H9 (cell line): ENCODE data around the gene MTMR3. TPM values are rescaled to one million over a fixed set of nuclear protein-coding genes. Genes with fewer than 3 reads are reported as not detected.

Experiments
- DNase-seq: peaks from one replicate; pipeline ENCODE4 v3.0.0-alpha.2; 2017
- H2AFZ ChIP-seq: one replicate; pipeline ENCODE4 v1.6.1; 2013; ENCODE audit warnings: mild to moderate bottlenecking, low read length, control low read depth, moderate library complexity
- H2AK5ac ChIP-seq: 2 replicates; pipeline ENCODE4 v1.6.1; 2013; ENCODE audit warnings: low read length, control low read depth, mixed read lengths; ENCODE audit not compliant: insufficient read length
- H2BK120ac ChIP-seq: one replicate; pipeline ENCODE4 v1.6.1; 2013; ENCODE audit warnings: low read depth, mild to moderate bottlenecking, low read length, control low read depth, inconsistent platforms; ENCODE audit not compliant: poor library complexity, severe bottlenecking
- H2BK12ac ChIP-seq: 2 replicates; pipeline ENCODE4 v1.6.1; 2013; ENCODE audit warnings: low read length, control low read depth, mixed read lengths, low read depth; ENCODE audit not compliant: insufficient read length
- H2BK15ac ChIP-seq: 2 replicates; pipeline ENCODE4 v1.6.1; 2013; ENCODE audit warnings: low read depth, low read length, control low read depth
- H2BK20ac ChIP-seq: one replicate; pipeline ENCODE4 v1.6.1; 2013; ENCODE audit warnings: low read depth, mild to moderate bottlenecking, low read length, control low read depth, inconsistent platforms; ENCODE audit not compliant: poor library complexity, severe bottlenecking
- H2BK5ac ChIP-seq: 2 replicates; pipeline ENCODE4 v1.6.1; 2013; ENCODE audit warnings: low read length, control low read depth, mixed read lengths; ENCODE audit not compliant: insufficient read length
- H3K14ac ChIP-seq: 2 replicates; pipeline ENCODE4 v1.6.1; 2013; ENCODE audit warnings: low read length, control low read depth; ENCODE audit not compliant: insufficient read depth
- H3K18ac ChIP-seq: 2 replicates; pipeline ENCODE4 v1.6.1; 2013; ENCODE audit warnings: low read depth, mild to moderate bottlenecking, mixed read lengths, low read length, control low read depth; ENCODE audit not compliant: insufficient read length
- H3K23ac ChIP-seq: 2 replicates; pipeline ENCODE4 v1.6.1; 2013; ENCODE audit warnings: low read length, control low read depth, mixed read lengths, low read depth; ENCODE audit not compliant: insufficient read length
- H3K23me2 ChIP-seq: 2 replicates; pipeline ENCODE4 v1.6.1; 2013; ENCODE audit warnings: low read depth, mild to moderate bottlenecking, mixed read lengths, low read length, control low read depth; ENCODE audit not compliant: insufficient read length, poor library complexity, severe bottlenecking
- H3K27ac ChIP-seq: 2 replicates; pipeline ENCODE4 v1.5.1; 2013; ENCODE audit warnings: low read length, control low read depth, mixed read lengths, low read depth; ENCODE audit not compliant: insufficient read length
- H3K27me3 ChIP-seq: 2 replicates; pipeline ENCODE4 v1.6.1; 2013; ENCODE audit warnings: low read length, control low read depth, inconsistent platforms; ENCODE audit not compliant: insufficient read depth
- H3K4ac ChIP-seq: 2 replicates; pipeline ENCODE4 v1.6.1; 2013; ENCODE audit warnings: low read depth, mild to moderate bottlenecking, control low read depth, inconsistent platforms, low read length, moderate library complexity
- H3K4me1 ChIP-seq: 2 replicates; pipeline ENCODE4 v1.6.1; 2013; ENCODE audit warnings: low read length, control low read depth, inconsistent platforms; ENCODE audit not compliant: insufficient read depth
- H3K4me2 ChIP-seq: 2 replicates; pipeline ENCODE4 v1.6.1; 2013; ENCODE audit warnings: low read length, control low read depth, mixed read lengths; ENCODE audit not compliant: insufficient read length, insufficient read depth
- H3K56ac ChIP-seq: 2 replicates; pipeline ENCODE4 v1.6.1; 2013; ENCODE audit warnings: low read depth, mild to moderate bottlenecking, mixed read lengths, low read length, control low read depth; ENCODE audit not compliant: insufficient read length
- H3K79me1 ChIP-seq: 2 replicates; pipeline ENCODE4 v1.6.1; 2013; ENCODE audit warnings: low read depth, mild to moderate bottlenecking, moderate library complexity, low read length, control low read depth, inconsistent platforms; ENCODE audit not compliant: insufficient read depth, poor library complexity, severe bottlenecking
- H3K79me2 ChIP-seq: 2 replicates; pipeline ENCODE4 v1.6.1; 2013; ENCODE audit warnings: low read length, control low read depth, inconsistent platforms; ENCODE audit not compliant: insufficient read depth
- H3K9ac ChIP-seq: 2 replicates; pipeline ENCODE4 v1.6.1; 2013; ENCODE audit warnings: low read length, control low read depth, mixed read lengths; ENCODE audit not compliant: insufficient read length; ENCODE audit errors: extremely low read depth
- H3K9me3 ChIP-seq: one replicate; pipeline ENCODE4 v1.6.1; 2013; ENCODE audit warnings: low read depth, low read length, inconsistent platforms; ENCODE audit not compliant: control insufficient read depth
- H3T11ph ChIP-seq: one replicate; pipeline ENCODE4 v1.6.1; 2013; ENCODE audit warnings: mild to moderate bottlenecking, low read length, control low read depth, inconsistent platforms
- H4K20me1 ChIP-seq: one replicate; pipeline ENCODE4 v1.6.1; 2013; ENCODE audit not compliant: control insufficient read depth, insufficient read length, insufficient read depth
- H4K5ac ChIP-seq: 2 replicates; pipeline ENCODE4 v1.6.1; 2013; ENCODE audit warnings: low read depth, mild to moderate bottlenecking, mixed read lengths, low read length, control low read depth; ENCODE audit not compliant: insufficient read length
- H4K8ac ChIP-seq: replicated peaks from 2 replicates; pipeline ENCODE4 v1.6.1; 2013; ENCODE audit warnings: low read length, control low read depth, mixed read lengths, low read depth; ENCODE audit not compliant: insufficient read length
- H4K91ac ChIP-seq: 2 replicates; pipeline ENCODE4 v1.6.1; 2013; ENCODE audit warnings: low read depth, mild to moderate bottlenecking, moderate library complexity, mixed read lengths, low read length, control low read depth; ENCODE audit not compliant: insufficient read length
- H3K27ac Mint-ChIP-seq, 3 experiments: 2 replicates in 2 of 3; 3 replicates in 1 of 3; pipeline ENCODE4 v1.8.0; 2020 to 2021; ENCODE audit warnings: mixed read lengths in 3 of 3, mild to moderate bottlenecking in 1 of 3, moderate library complexity in 1 of 3
- H3K27me3 Mint-ChIP-seq: 2 replicates; pipeline ENCODE4 v1.8.0; 2021; ENCODE audit warnings: low read depth, mild to moderate bottlenecking, moderate library complexity, mixed read lengths
- H3K36me3 Mint-ChIP-seq, 3 experiments: 2 replicates in 2 of 3; 3 replicates in 1 of 3; pipeline ENCODE4 v1.8.0; 2020 to 2021; ENCODE audit warnings: low read depth in 3 of 3, mixed read lengths in 3 of 3; ENCODE audit not compliant: insufficient read depth in 1 of 3
- H3K4me1 Mint-ChIP-seq, 2 experiments: 2 replicates each; pipeline ENCODE4 v1.8.0; 2020; ENCODE audit warnings: mixed read lengths in 2 of 2
- H3K4me3 Mint-ChIP-seq, 2 experiments: 2 replicates in 1 of 2; 3 replicates in 1 of 2; pipeline ENCODE4 v1.8.0; 2020 to 2021; ENCODE audit warnings: mild to moderate bottlenecking in 2 of 2, mixed read lengths in 2 of 2, moderate library complexity in 1 of 2
- H3K9me3 Mint-ChIP-seq, 2 experiments: 2 replicates in 1 of 2; 3 replicates in 1 of 2; pipeline ENCODE4 v1.8.0; 2020; ENCODE audit warnings: mild to moderate bottlenecking in 2 of 2, mixed read lengths in 2 of 2, moderate library complexity in 1 of 2
- WGBS: extraction: QIAGEN DNeasy Blood & Tissue Kit; methylation state at CpG from one replicate; pipeline ENCODE4 v1.1.7; 2013; ENCODE audit warnings: missing lambda C conversion rate, low lambda C conversion rate, mixed read lengths; ENCODE audit not compliant: insufficient read length; ENCODE audit errors: extremely low coverage; 5-methylcytosine and 5-hydroxymethylcytosine counted together
- total RNA-seq: library from RNA; stranded (reverse); gene quantifications from 2 replicates; pipeline ENCODE4 v1.2.1, GENCODE V29; 2021
- TF ChIP-seq, protein P1 (sequence below): fragments of 200-600 bp; sonication (generic); conservative IDR thresholded peaks from 3 replicates; pipeline ENCODE4 v1.8.0; 2021; ENCODE audit warnings: antibody characterized with exemption, mild to moderate bottlenecking

MTMR3 gene
- total RNA-seq, 1 experiment from 2014 or later, result 19.8 TPM

DNA sequence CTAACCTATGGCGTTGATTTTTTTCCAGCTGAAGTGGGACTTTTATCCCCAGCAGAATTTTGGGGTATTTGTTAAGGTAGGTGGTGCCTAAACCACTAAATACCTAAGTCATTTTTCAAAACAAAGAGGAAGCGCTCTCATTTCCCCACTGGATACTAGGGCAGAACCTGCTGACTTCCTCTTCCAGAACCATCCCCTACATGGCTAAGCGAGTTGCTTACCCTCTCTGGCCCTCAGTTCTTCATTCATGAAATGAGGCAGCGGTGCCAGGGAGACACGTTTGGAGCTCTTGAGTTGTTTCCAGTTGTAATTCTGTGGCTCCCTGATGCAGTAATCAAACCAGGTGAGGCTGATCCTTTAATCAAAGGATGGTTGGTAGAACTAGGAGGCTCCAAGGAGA, 10.0 kb upstream of the MTMR3 start:
- H2AK5ac ChIP-seq, result no peak overlapping the region
- no peaks in the 10 kb centered on the region for H4K20me1 ChIP-seq
- no peak overlapping the region for H4K5ac ChIP-seq
- Mint-ChIP-seq H3K9me3 (no peaks in the 10 kb centered on the region), H3K27ac (no peak overlapping the region), H3K4me3 (no peak overlapping the region), H3K4me1 (peaks cover 16 to 30% of the 10 kb centered on the region in 2 experiments), H3K36me3 (no peaks in the 10 kb centered on the region), H3K27me3 (peaks cover 3% of the 10 kb centered on the region; the same call in 1 of the 2 replicates)
- H3K79me2 ChIP-seq, result no peaks in the 10 kb centered on the region
- no peak overlapping the region for H3K56ac ChIP-seq
- no peak overlapping the region for H3K18ac ChIP-seq
- H2BK20ac ChIP-seq, result no peak overlapping the region
- no peak overlapping the region for H2BK12ac ChIP-seq
- H3K4ac ChIP-seq, result no peak overlapping the region
- no peaks in the 10 kb centered on the region for H3K27me3 ChIP-seq
- H4K8ac ChIP-seq, result no peak overlapping the region
- no CpG with 5 or more reads among the region's 5 CpGs for WGBS
- DNase-seq, result no peak
- no peak overlapping the region for H3K14ac ChIP-seq
- H2BK15ac ChIP-seq, result no peak overlapping the region
- no peaks in the 10 kb centered on the region for H3K79me1 ChIP-seq
- no peak overlapping the region for H2BK120ac ChIP-seq
- no peak overlapping the region for H2BK5ac ChIP-seq
- TF ChIP-seq, protein P1, sequence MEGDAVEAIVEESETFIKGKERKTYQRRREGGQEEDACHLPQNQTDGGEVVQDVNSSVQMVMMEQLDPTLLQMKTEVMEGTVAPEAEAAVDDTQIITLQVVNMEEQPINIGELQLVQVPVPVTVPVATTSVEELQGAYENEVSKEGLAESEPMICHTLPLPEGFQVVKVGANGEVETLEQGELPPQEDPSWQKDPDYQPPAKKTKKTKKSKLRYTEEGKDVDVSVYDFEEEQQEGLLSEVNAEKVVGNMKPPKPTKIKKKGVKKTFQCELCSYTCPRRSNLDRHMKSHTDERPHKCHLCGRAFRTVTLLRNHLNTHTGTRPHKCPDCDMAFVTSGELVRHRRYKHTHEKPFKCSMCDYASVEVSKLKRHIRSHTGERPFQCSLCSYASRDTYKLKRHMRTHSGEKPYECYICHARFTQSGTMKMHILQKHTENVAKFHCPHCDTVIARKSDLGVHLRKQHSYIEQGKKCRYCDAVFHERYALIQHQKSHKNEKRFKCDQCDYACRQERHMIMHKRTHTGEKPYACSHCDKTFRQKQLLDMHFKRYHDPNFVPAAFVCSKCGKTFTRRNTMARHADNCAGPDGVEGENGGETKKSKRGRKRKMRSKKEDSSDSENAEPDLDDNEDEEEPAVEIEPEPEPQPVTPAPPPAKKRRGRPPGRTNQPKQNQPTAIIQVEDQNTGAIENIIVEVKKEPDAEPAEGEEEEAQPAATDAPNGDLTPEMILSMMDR, result no peak
- no peak overlapping the region for H3K9ac ChIP-seq
- H4K91ac ChIP-seq, result no peak overlapping the region
- H3K23me2 ChIP-seq, result no peaks in the 10 kb centered on the region
- H3K4me2 ChIP-seq, result no peak overlapping the region
- no peak overlapping the region for H3T11ph ChIP-seq
- H3K23ac ChIP-seq, result no peak overlapping the region
- H3K9me3 ChIP-seq, result no peaks in the 10 kb centered on the region
- no peak overlapping the region for H2AFZ ChIP-seq
- H3K27ac ChIP-seq, result no peak overlapping the region
- H3K4me1 ChIP-seq, result no peaks in the 10 kb centered on the region
